SK-N-SH (cell line): ENCODE results near the gene TOM1L2. TPM values are rescaled to one million over a fixed set of nuclear protein-coding genes. Genes with fewer than 3 reads are reported as not detected.

Source experiments
- CTCF ChIA-PET: fragments of 300-600, 350-600 bp; formaldehyde crosslinking; extraction: SDS; loops from one replicate; lab custom pipeline; 2021; lab: Yijun Ruan, JAX
- POLR2A ChIA-PET: fragments of 350-600 bp; sonication (Branson Sonifier 250); formaldehyde crosslinking; extraction: SDS; loops from one replicate; lab custom pipeline; 2020; ENCODE audit warnings: antibody characterized with exemption, inconsistent platforms; lab: Yijun Ruan, JAX
- DNase-seq: peaks from one replicate; pipeline ENCODE4 v3.0.0; 2012
- H2AFZ ChIP-seq: fragments of 200-600 bp; sonication (generic); 2 replicates; pipeline ENCODE4 v1.8.1; 2016; ENCODE audit warnings: antibody characterized with exemption, mild to moderate bottlenecking, low read depth
- H3F3A ChIP-seq: fragments of 200-600 bp; sonication (generic); replicated peaks from 2 replicates; pipeline ENCODE3; 2016; ENCODE audit warnings: antibody characterized with exemption, mild to moderate bottlenecking; ENCODE audit not compliant: insufficient read depth
- H3K27ac ChIP-seq, 2 experiments: fragments of 200-500 bp in 1 of 2; fragments of 200-600 bp in 1 of 2; sonication (Bioruptor generic) in 1 of 2; sonication (generic), shearing (Covaris generic) in 1 of 2; 2 replicates each; pipeline versions ENCODE4 v1.5.1 to v1.6.1; 2014 to 2016; ENCODE audit warnings: low read depth in 2 of 2, inconsistent platforms in 1 of 2, low read length in 1 of 2, mild to moderate bottlenecking in 1 of 2, mixed read lengths in 1 of 2
- H3K27me3 ChIP-seq: fragments of 200-600 bp; sonication (generic), shearing (Covaris generic); 2 replicates; pipeline ENCODE4 v1.6.1; 2016; ENCODE audit warnings: mixed run types; ENCODE audit not compliant: insufficient read depth
- H3K36me3 ChIP-seq, 2 experiments: fragments of 200-500 bp in 1 of 2; fragments of 200-600 bp in 1 of 2; sonication (Bioruptor generic) in 1 of 2; sonication (generic) in 1 of 2; replicated peaks in 1 of 2; 2 replicates each; pipeline versions ENCODE3 to v1.5.1; 2014 to 2016; ENCODE audit warnings: low read length in 1 of 2, mild to moderate bottlenecking in 1 of 2; ENCODE audit not compliant: insufficient read depth in 2 of 2, control insufficient read depth in 1 of 2
- H3K4me1 ChIP-seq, 2 experiments: fragments of 200-500 bp in 1 of 2; fragments of 200-600 bp in 1 of 2; sonication (Bioruptor generic) in 1 of 2; sonication (generic), shearing (Covaris generic) in 1 of 2; 2 replicates each; pipeline versions ENCODE4 v1.5.1 to v1.6.1; 2014 to 2016; ENCODE audit warnings: low read depth in 1 of 2, low read length in 1 of 2, mixed run types in 1 of 2; ENCODE audit not compliant: insufficient read depth in 2 of 2, control insufficient read depth in 1 of 2
- H3K4me2 ChIP-seq: fragments of 200-600 bp; sonication (generic), shearing (Covaris generic); 2 replicates; pipeline ENCODE4 v1.6.1; 2017; ENCODE audit warnings: mixed run types
- H3K4me3 ChIP-seq, 2 experiments: fragments of 200-500 bp in 1 of 2; fragments of 200-600 bp in 1 of 2; sonication (Bioruptor generic) in 1 of 2; sonication (generic), shearing (Covaris generic) in 1 of 2; 2 replicates each; pipeline versions ENCODE4 v1.5.1 to v1.8.1; 2014 to 2016; ENCODE audit warnings: low read depth in 2 of 2, inconsistent platforms in 1 of 2, low read length in 1 of 2, mild to moderate bottlenecking in 1 of 2, mixed read lengths in 1 of 2, moderate library complexity in 1 of 2
- H3K79me2 ChIP-seq: fragments of 200-600 bp; sonication (generic); 2 replicates; pipeline ENCODE4 v1.8.1; 2017; ENCODE audit warnings: mild to moderate bottlenecking; ENCODE audit not compliant: insufficient read depth
- H3K9ac ChIP-seq: fragments of 200-600 bp; sonication (generic); 2 replicates; pipeline ENCODE4 v1.6.1; 2017; ENCODE audit warnings: mixed run types
- H3K9me2 ChIP-seq: fragments of 200-600 bp; sonication (generic); 2 replicates; pipeline ENCODE4 v1.6.1; 2017; ENCODE audit warnings: mixed run types
- H3K9me3 ChIP-seq: fragments of 200-600 bp; sonication (generic); 2 replicates; pipeline ENCODE4 v1.6.1; 2017; ENCODE audit warnings: mixed run types, mild to moderate bottlenecking, moderate library complexity
- H4K20me1 ChIP-seq: fragments of 200-600 bp; sonication (generic); 2 replicates; pipeline ENCODE4 v1.6.1; 2017; ENCODE audit warnings: mild to moderate bottlenecking, mixed run types; ENCODE audit not compliant: insufficient read depth
- CHD2 ChIP-seq: fragments of 150-350 bp; IDR thresholded peaks from 2 replicates; pipeline ENCODE4 v1.6.1; 2018; ENCODE audit warnings: low read length; ENCODE audit not compliant: partially characterized antibody
- ELF1 ChIP-seq: IDR thresholded peaks from 2 replicates; pipeline ENCODE4 v1.4.0; 2012
- EP300 ChIP-seq, 2 experiments: IDR thresholded peaks; 2 replicates each; pipeline versions ENCODE4 v1.4.0 to v1.6.1; 2012; ENCODE audit warnings: borderline replicate concordance in 1 of 2, low read depth in 1 of 2, low read length in 1 of 2
- EZH2phosphoT487 ChIP-seq: fragments of 200-600 bp; sonication (generic); IDR thresholded peaks from 2 replicates; pipeline ENCODE4 v1.6.1; 2017; ENCODE audit warnings: low read depth, mixed run types, mild to moderate bottlenecking, antibody characterized with exemption, moderate library complexity, borderline replicate concordance
- FOSL2 ChIP-seq: IDR thresholded peaks from 2 replicates; pipeline ENCODE4 v1.4.0; 2012; ENCODE audit warnings: low read depth, mild to moderate bottlenecking, moderate library complexity, borderline replicate concordance
- GATA2 ChIP-seq: sonication (generic); formaldehyde crosslinking; IDR thresholded peaks from 2 replicates; pipeline ENCODE4 v1.5.0; 2020; ENCODE audit warnings: mild to moderate bottlenecking, missing genetic modification reagents
- JUND ChIP-seq: IDR thresholded peaks from 2 replicates; pipeline ENCODE4 v1.4.0; 2012
- MEF2A ChIP-seq: IDR thresholded peaks from 2 replicates; pipeline ENCODE4 v1.4.0; 2012; ENCODE audit warnings: low read depth, borderline replicate concordance
- POLR2AphosphoS5 ChIP-seq: IDR thresholded peaks from 2 replicates; pipeline ENCODE4 v1.6.1; 2012; ENCODE audit warnings: low read depth, low read length
- RAD21 ChIP-seq: IDR thresholded peaks from 2 replicates; pipeline ENCODE4 v1.6.1; 2012; ENCODE audit warnings: mild to moderate bottlenecking, low read length
- SIN3A ChIP-seq: IDR thresholded peaks from 2 replicates; pipeline ENCODE4 v1.6.1; 2012; ENCODE audit warnings: low read depth, mild to moderate bottlenecking, low read length, moderate library complexity, borderline replicate concordance
- TCF12 ChIP-seq: IDR thresholded peaks from 2 replicates; pipeline ENCODE4 v1.4.0; 2012
- TEAD4 ChIP-seq: IDR thresholded peaks from 2 replicates; pipeline ENCODE4 v1.4.0; 2012; ENCODE audit warnings: mild to moderate bottlenecking, borderline replicate concordance; ENCODE audit not compliant: insufficient read depth
- WGBS: methylation state at CpG from one replicate; pipeline ENCODE4 v1.1.6; 2017; ENCODE audit warnings: low lambda C conversion rate; 5-methylcytosine and 5-hydroxymethylcytosine counted together
- polyA plus RNA-seq, 3 experiments: library from polyadenylated mRNA; depleted of rRNA; stranded (reverse); fragments of >200 nt; gene quantifications; 2 replicates each; pipeline ENCODE4 v1.2.3, GENCODE V29; 2012
- TF ChIP-seq, protein P1 (sequence below): fragments of 200-600 bp; sonication (generic); IDR thresholded peaks from 2 replicates; pipeline ENCODE4 v1.6.1; 2017; ENCODE audit warnings: antibody characterized with exemption, mild to moderate bottlenecking, moderate library complexity
- TF ChIP-seq, protein P2 (sequence below): fragments of 150-350 bp; IDR thresholded peaks from 2 replicates; pipeline ENCODE4 v1.6.1; 2016; ENCODE audit warnings: mild to moderate bottlenecking, low read depth, low read length
- TF ChIP-seq, protein P3 (sequence below): fragments of 150-350 bp; IDR thresholded peaks from 2 replicates; pipeline ENCODE4 v1.6.1; 2017; ENCODE audit warnings: antibody characterized with exemption, low read length, low read depth, borderline replicate concordance
- TF ChIP-seq, protein P4 (sequence below): IDR thresholded peaks from 2 replicates; pipeline ENCODE4 v1.6.1; 2012; ENCODE audit warnings: mild to moderate bottlenecking, low read depth, low read length, moderate library complexity
- TF ChIP-seq, protein P5 (sequence below): IDR thresholded peaks from 2 replicates; pipeline ENCODE4 v1.4.0; 2012; ENCODE audit warnings: low read depth, borderline replicate concordance
- TF ChIP-seq, protein P6 (sequence below): IDR thresholded peaks from 2 replicates; pipeline ENCODE4 v1.4.0; 2012; ENCODE audit warnings: low read depth, borderline replicate concordance

Gene TOM1L2
- polyA plus RNA-seq, 1 of the 3 experiments (the other 2 are of a cell fraction), result 85.4 TPM

DNA sequence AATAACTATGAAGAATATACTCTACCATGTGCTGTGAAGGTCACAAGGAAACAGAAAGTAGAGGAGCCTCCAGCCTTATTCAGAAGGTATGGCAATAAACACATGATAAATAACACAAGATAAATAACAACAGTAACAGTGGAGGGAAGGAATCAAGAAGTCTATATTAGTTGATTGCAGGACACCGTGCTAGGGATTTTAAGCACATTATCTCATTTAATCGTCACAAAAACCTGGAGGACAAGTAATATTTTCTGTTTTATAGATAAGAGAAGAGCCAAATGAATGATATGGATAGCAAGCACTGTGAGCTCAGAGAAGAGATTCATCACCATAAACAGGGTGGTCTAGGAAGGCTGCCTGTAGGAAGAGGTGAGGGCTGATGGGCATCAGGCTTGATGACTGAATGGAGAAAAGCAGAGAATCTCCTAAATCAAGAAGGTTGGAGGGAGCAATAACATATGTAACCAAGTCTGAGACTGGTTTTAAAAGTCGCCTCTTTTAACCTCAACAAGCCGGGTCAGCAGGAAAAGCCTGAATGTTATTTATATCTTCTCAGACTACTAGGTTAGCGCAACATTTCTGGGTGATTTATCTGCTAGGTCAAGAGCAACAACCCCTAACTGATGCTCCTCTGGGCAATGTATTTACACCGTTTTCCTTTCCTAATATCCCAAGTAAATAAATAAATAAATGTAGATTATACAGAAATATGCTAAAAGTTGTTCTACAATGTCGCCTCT, 8.3 kb downstream of the TOM1L2 start:
- H3K79me2 ChIP-seq, result peaks cover 97% of the 10 kb centered on the region
- H3K4me3 ChIP-seq, result no peak overlapping the region

More for the DNA sequence above, 8.3 kb downstream of the TOM1L2 start:
- WGBS, result 91% methylated on average over 7 of the region's 7 CpGs
- Histone ChIP-seq H2AFZ (no peak overlapping the region), H3K9me2 (no peaks in the 10 kb centered on the region), H3F3A (peaks cover 22% of the 10 kb centered on the region), H3K9me3 (no peaks in the 10 kb centered on the region), H3K27ac (no peak overlapping the region), H3K36me3 (no peaks in the 10 kb centered on the region), H3K4me1 (peaks cover 2 to 11% of the 10 kb centered on the region in 2 experiments; a peak in 3 of 4 replicates), H3K9ac (no peak overlapping the region), H4K20me1 (peaks cover 8% of the 10 kb centered on the region), H3K27me3 (no peaks in the 10 kb centered on the region), H3K4me2 (no peak overlapping the region)
- TF ChIP-seq EP300 (IDR thresholded peaks at IDR 0.05; ENCODE audit: borderline replicate concordance in 1 of 2, low read depth in 1 of 2, low read length in 1 of 2), result no peak
- no peak for TF ChIP-seq TCF12
- TF ChIP-seq, protein P1, sequence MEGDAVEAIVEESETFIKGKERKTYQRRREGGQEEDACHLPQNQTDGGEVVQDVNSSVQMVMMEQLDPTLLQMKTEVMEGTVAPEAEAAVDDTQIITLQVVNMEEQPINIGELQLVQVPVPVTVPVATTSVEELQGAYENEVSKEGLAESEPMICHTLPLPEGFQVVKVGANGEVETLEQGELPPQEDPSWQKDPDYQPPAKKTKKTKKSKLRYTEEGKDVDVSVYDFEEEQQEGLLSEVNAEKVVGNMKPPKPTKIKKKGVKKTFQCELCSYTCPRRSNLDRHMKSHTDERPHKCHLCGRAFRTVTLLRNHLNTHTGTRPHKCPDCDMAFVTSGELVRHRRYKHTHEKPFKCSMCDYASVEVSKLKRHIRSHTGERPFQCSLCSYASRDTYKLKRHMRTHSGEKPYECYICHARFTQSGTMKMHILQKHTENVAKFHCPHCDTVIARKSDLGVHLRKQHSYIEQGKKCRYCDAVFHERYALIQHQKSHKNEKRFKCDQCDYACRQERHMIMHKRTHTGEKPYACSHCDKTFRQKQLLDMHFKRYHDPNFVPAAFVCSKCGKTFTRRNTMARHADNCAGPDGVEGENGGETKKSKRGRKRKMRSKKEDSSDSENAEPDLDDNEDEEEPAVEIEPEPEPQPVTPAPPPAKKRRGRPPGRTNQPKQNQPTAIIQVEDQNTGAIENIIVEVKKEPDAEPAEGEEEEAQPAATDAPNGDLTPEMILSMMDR, result no peak
- TF ChIP-seq EZH2phosphoT487, result no peak
- no peak for TF ChIP-seq RAD21
- TF ChIP-seq GATA2 (CRISPR knock-in tag), result no peak
- TF ChIP-seq SIN3A, result no peak
- TF ChIP-seq ELF1, result no peak
- TF ChIP-seq, protein P2, sequence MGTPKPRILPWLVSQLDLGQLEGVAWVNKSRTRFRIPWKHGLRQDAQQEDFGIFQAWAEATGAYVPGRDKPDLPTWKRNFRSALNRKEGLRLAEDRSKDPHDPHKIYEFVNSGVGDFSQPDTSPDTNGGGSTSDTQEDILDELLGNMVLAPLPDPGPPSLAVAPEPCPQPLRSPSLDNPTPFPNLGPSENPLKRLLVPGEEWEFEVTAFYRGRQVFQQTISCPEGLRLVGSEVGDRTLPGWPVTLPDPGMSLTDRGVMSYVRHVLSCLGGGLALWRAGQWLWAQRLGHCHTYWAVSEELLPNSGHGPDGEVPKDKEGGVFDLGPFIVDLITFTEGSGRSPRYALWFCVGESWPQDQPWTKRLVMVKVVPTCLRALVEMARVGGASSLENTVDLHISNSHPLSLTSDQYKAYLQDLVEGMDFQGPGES, result no peak
- no peak for TF ChIP-seq CHD2
- no peak for TF ChIP-seq JUND
- no peak for TF ChIP-seq TEAD4
- TF ChIP-seq FOSL2, result no peak
- TF ChIP-seq, protein P3, sequence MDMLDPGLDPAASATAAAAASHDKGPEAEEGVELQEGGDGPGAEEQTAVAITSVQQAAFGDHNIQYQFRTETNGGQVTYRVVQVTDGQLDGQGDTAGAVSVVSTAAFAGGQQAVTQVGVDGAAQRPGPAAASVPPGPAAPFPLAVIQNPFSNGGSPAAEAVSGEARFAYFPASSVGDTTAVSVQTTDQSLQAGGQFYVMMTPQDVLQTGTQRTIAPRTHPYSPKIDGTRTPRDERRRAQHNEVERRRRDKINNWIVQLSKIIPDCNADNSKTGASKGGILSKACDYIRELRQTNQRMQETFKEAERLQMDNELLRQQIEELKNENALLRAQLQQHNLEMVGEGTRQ, result no peak
- TF ChIP-seq, protein P4, sequence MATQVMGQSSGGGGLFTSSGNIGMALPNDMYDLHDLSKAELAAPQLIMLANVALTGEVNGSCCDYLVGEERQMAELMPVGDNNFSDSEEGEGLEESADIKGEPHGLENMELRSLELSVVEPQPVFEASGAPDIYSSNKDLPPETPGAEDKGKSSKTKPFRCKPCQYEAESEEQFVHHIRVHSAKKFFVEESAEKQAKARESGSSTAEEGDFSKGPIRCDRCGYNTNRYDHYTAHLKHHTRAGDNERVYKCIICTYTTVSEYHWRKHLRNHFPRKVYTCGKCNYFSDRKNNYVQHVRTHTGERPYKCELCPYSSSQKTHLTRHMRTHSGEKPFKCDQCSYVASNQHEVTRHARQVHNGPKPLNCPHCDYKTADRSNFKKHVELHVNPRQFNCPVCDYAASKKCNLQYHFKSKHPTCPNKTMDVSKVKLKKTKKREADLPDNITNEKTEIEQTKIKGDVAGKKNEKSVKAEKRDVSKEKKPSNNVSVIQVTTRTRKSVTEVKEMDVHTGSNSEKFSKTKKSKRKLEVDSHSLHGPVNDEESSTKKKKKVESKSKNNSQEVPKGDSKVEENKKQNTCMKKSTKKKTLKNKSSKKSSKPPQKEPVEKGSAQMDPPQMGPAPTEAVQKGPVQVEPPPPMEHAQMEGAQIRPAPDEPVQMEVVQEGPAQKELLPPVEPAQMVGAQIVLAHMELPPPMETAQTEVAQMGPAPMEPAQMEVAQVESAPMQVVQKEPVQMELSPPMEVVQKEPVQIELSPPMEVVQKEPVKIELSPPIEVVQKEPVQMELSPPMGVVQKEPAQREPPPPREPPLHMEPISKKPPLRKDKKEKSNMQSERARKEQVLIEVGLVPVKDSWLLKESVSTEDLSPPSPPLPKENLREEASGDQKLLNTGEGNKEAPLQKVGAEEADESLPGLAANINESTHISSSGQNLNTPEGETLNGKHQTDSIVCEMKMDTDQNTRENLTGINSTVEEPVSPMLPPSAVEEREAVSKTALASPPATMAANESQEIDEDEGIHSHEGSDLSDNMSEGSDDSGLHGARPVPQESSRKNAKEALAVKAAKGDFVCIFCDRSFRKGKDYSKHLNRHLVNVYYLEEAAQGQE, result no peak
- TF ChIP-seq MEF2A, result no peak
- TF ChIP-seq, protein P5, sequence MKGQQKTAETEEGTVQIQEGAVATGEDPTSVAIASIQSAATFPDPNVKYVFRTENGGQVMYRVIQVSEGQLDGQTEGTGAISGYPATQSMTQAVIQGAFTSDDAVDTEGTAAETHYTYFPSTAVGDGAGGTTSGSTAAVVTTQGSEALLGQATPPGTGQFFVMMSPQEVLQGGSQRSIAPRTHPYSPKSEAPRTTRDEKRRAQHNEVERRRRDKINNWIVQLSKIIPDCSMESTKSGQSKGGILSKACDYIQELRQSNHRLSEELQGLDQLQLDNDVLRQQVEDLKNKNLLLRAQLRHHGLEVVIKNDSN, result no peak
- no peak for TF ChIP-seq POLR2AphosphoS5
- TF ChIP-seq, protein P6, sequence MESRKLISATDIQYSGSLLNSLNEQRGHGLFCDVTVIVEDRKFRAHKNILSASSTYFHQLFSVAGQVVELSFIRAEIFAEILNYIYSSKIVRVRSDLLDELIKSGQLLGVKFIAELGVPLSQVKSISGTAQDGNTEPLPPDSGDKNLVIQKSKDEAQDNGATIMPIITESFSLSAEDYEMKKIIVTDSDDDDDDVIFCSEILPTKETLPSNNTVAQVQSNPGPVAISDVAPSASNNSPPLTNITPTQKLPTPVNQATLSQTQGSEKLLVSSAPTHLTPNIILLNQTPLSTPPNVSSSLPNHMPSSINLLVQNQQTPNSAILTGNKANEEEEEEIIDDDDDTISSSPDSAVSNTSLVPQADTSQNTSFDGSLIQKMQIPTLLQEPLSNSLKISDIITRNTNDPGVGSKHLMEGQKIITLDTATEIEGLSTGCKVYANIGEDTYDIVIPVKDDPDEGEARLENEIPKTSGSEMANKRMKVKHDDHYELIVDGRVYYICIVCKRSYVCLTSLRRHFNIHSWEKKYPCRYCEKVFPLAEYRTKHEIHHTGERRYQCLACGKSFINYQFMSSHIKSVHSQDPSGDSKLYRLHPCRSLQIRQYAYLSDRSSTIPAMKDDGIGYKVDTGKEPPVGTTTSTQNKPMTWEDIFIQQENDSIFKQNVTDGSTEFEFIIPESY, result no peak
- ChIA-PET POLR2A (no interaction called here), CTCF (no interaction called here)
- no peak for DNase-seq
